RWPE2 (cell line): ENCODE measurements around the gene CYTIP.

ENCODE experiments used
- ATAC-seq: fragments of 200-7000 bp; cut with Tn5 transposase; 3 replicates; pipeline ENCODE4 v1.9.1; 2021; ENCODE audit warnings: low read depth
- DNase-seq: peaks from one replicate; pipeline ENCODE4 v3.0.0-alpha.2; 2020; ENCODE audit warnings: low spot score
- H3K27ac ChIP-seq: fragments of 450-650 bp; 2 replicates; pipeline ENCODE4 v1.5.1; 2017; ENCODE audit warnings: mild to moderate bottlenecking; ENCODE audit not compliant: poor library complexity, severe bottlenecking
- H3K27me3 ChIP-seq: fragments of 250-450 bp; sonication (Bioruptor Pico); 2 replicates; pipeline ENCODE4 v1.5.1; 2021; ENCODE audit warnings: mild to moderate bottlenecking, moderate library complexity; ENCODE audit not compliant: insufficient read depth, poor library complexity, severe bottlenecking
- H3K36me3 ChIP-seq: fragments of 250-450 bp; sonication (Bioruptor Pico); 2 replicates; pipeline ENCODE4 v1.5.1; 2020; ENCODE audit warnings: low read depth, mild to moderate bottlenecking, moderate library complexity
- H3K4me1 ChIP-seq: fragments of 250-450 bp; sonication (Bioruptor Pico); 2 replicates; pipeline ENCODE4 v1.5.1; 2021; ENCODE audit warnings: mild to moderate bottlenecking, moderate library complexity; ENCODE audit not compliant: insufficient read depth, poor library complexity, severe bottlenecking
- H3K4me3 ChIP-seq: fragments of 250-450 bp; sonication (Bioruptor Pico); 2 replicates; pipeline ENCODE4 v1.5.1; 2021; ENCODE audit warnings: mild to moderate bottlenecking, moderate library complexity; ENCODE audit not compliant: severe bottlenecking
- H3K9me3 ChIP-seq: fragments of 250-450 bp; sonication (Bioruptor Pico); 2 replicates; pipeline ENCODE4 v1.5.1; 2021; ENCODE audit warnings: mild to moderate bottlenecking, moderate library complexity; ENCODE audit not compliant: severe bottlenecking
- CTCF ChIP-seq: fragments of 450-650 bp; IDR thresholded peaks from one replicate; pipeline ENCODE4 v1.5.1; 2017; ENCODE audit warnings: mild to moderate bottlenecking, moderate library complexity; ENCODE audit not compliant: poor library complexity, severe bottlenecking

Gene CYTIP

GRCh38 chr2:157367704-157368103 is 76.2 kb downstream of the CYTIP start:
- H3K36me3 ChIP-seq: no peaks in the 10 kb centered on the region
- DNase-seq: no peak
- TF ChIP-seq CTCF: no peak

More at GRCh38 chr2:157367704-157368103, 76.2 kb downstream of the CYTIP start:
- ATAC-seq: no peak
- Histone ChIP-seq H3K9me3 (no peaks in the 10 kb centered on the region), H3K27ac (no peak overlapping the region), H3K27me3 (no peaks in the 10 kb centered on the region), H3K4me3 (no peak overlapping the region), H3K4me1 (no peaks in the 10 kb centered on the region)
